Femur (tissue), 1 donor: ENCODE data around the gene INSYN2A.

Experiments used
- DNase-seq: peaks from one replicate; pipeline ENCODE4 v3.0.0-alpha.2; 2017

Gene INSYN2A

GRCh38 chr10:127194599-127194998, 1.8 kb downstream of the INSYN2A start:
- no peak for DNase-seq

- DNase-seq, result no peak
Measured at GRCh38 chr10:127194111-127194510, 2.3 kb downstream of the INSYN2A start.

- no peak for DNase-seq
Measured at GRCh38 chr10:127193125-127193524, 3.3 kb downstream of the INSYN2A start.

GRCh38 chr10:127190427-127190826, 6.0 kb downstream of the INSYN2A start:
- DNase-seq, result no peak

- DNase-seq, result no peak
Measured at GRCh38 chr10:127189226-127189625, 7.2 kb downstream of the INSYN2A start.

DNA sequence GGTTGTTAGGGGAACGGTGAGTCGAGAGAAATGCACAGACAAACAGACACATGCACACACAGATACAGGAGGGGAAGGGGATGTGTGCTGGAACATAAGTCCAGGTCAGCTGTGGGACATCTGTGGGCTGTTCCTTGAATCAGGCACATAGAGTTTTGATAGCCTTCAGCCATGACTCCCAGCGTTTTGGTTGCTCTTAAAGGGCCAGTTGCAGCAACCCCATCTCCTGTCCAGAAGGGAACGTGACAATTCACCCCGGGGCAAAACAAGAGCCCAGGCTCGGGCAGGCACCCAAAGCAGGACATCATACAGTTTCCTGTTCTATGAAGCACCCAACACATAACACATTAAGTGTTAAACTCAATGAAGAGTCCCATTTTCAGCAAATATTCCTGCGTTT, 9.6 kb downstream of the INSYN2A start:
- no peak for DNase-seq

GRCh38 chr10:127184582-127184981, 11.8 kb downstream of the INSYN2A start:
- DNase-seq, result no peak

- DNase-seq, result no peak
Measured at GRCh38 chr10:127182161-127182560, 14.2 kb downstream of the INSYN2A start.

GRCh38 chr10:127179612-127180250, 16.7 kb downstream of the INSYN2A start:
- DNase-seq, result no peak

DNA sequence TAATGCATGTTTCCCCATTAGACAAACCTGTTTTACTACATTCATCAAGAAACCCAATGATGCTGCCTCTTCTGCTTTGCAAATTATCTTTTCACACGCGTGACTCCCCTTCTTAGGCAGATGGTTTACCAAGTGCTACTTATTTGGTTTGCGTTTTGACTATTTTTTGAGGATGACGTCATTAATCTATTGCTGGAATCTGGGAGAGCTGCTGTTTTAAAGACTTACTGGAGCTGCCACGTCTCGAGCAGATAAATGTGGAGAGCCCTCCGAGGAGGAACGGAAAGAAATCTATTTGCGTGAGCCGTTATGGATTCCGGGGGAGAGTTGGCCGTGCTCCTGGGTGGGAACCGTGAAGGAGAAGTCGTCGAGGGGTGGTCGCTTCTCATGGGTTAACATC, 19.7 kb downstream of the INSYN2A start:
- DNase-seq, result no peak

DNA sequence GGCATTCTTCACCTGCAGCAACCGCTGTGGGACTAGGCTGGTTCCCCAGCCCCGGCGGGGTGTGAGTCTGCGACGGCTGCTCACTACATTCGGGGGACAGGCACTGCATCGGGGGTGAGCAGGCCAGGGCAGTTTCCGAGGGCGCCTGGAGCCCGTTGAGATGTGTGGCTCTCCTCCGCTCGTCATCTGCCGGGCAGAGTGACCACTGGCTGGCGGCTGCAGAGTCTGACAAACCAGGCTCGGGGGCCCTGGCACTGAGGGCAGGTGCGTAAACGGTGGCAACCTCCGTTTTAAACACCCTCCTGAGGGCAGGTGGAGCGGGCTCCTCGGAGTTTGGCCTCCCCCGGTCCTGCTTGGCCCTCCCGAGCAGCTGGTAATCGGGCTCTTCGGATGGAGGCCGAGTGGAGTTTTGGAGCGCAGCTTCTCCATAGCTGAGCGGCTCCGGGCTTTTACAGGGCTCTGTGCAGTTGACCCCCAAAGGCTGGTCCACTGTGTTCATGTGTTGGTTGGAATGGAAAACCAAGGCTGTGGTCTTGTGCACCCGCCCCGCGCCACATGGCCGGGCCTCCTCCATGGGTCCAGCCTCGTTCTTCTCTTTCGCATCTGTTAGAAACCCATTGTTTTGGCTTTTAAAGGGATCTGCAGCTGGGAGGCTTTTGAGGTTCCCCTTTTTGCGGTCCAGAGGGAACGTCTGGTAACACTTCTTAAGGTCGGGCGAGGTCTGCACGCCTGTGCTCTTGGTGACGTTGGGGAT, 20.9 kb downstream of the INSYN2A start:
- DNase-seq, result no peak

- DNase-seq, result no peak
Measured at GRCh38 chr10:127174866-127175265, 21.5 kb downstream of the INSYN2A start.

DNA sequence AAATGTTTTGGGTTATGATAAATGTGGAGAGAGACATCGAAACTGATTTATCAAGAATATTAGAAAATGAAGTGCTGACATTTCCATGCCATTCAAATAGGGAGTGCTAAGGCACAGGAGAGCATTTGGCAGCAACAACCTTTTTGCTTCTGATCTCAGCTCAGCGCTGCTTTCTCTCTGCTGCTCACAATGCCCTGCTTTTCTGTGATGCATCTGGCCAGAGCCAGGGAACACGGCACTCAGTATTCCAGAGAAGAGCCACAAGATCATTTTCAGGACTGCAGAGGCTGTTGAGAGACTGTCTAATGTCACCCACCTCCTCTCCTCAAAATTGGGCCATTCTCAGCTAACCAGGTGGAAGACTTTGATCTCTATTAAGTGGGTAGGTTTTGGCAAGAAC, 28.1 kb downstream of the INSYN2A start:
- no peak for DNase-seq

GRCh38 chr10:127162841-127163240, 33.5 kb downstream of the INSYN2A start:
- no peak for DNase-seq

DNA sequence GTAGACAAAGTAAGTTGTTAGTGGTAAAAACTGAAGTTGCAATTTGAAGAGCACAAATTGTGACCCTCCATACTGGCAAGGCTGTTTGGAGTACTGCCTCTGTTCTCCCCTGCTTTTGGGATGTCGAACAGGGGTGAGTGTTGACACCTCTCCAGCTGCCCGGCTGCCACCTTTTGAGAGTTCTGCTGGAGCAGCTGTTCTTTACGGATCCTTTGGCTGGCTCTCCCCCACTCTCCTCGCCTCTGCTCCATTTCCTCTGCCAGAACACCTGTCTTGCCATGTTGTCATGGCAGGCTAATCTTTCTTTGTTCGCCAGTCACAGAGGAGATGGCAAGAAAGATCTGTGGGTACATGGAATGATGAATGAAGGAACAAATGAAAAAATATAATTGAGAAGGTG, 34.9 kb downstream of the INSYN2A start:
- no peak for DNase-seq

DNA sequence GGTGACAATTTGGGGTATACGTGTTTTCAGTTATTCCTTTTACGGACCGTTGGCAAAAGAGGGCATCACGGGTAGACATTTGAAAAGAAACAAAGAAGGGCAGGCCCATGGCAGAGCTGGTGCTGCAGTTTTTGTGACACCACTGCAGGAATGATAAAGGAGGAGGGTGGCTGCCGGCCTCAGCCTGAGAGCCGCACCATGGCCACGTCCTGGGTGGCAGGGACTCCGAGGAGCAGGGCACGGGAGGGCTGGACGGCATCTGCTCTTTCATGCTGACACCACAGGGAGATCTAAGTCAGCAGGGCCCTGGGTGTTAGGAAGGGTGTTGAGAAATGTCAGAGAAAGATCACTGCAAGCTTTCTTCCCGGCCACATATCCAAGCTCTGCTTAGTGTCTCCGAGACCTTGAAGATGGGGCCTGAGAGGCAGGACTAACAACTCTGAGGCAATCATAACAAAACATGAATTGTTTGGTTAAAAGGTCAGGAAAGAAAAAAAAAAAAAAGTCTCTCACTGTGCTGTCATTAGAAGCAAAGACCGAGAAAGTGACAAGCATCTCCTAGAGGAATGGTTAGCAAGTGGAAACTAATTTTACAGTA, 36.6 kb downstream of the INSYN2A start:
- no peak for DNase-seq

DNA sequence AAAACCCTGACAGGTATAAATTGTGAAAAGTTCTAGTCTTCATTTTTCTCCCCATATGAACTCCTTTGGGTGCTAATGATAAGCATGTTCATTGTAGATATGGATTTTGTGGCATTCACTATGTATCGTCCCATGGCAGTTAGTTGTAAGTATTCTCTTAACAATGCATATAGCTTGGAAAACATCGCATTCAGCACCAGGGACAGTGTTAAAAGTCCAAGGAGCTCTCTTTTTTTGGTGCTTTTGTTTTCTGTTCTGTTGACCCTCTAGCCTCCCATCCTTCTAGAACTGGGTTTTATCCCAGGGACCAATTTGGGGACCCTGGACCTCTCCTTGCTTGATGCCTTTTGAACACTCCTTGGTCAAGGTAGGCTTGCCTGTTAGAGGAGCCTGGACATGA, 37.7 kb downstream of the INSYN2A start:
- DNase-seq, result no peak

- DNase-seq, result no peak
Measured at GRCh38 chr10:127157506-127158200, 38.7 kb downstream of the INSYN2A start.

- no peak for DNase-seq
Measured at GRCh38 chr10:127157089-127157488, 39.3 kb downstream of the INSYN2A start.

DNA sequence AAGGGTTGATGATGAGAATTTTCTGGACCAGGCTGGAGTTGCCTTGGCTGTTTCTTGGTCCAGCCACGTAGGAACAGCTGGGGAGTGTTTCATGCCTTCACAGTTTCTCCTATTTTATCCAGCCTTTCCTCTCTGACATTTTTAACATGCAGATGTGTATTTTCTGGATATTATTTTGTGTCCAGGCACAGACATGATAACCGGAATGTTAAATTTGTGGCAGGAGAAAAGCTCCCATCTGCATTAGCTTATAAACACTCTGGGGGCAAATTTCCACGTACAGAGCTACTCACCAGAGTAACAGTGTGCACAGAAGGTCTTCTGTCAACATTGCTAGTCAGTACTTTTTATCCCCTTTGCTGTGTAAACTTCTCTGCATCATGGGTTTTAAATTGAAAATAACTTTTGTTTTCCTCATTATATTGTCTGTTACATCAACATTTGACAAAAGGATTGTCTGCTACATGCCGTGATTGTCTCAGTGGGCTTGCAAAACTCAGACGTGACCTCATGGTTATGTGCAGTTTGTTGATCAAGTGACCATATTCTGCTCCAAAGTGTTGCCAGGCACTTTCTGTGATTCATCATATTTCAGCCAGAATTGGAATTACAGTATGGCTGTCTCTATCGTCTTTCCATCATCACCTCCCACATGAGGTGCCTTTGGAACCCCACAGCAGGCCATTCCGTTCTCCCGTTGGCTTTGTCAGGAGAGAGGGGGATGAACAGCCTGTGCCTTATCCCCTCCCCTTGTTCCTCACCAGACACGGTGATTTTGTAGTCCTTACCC, 41.4 kb downstream of the INSYN2A start:
- no peak for DNase-seq

DNA sequence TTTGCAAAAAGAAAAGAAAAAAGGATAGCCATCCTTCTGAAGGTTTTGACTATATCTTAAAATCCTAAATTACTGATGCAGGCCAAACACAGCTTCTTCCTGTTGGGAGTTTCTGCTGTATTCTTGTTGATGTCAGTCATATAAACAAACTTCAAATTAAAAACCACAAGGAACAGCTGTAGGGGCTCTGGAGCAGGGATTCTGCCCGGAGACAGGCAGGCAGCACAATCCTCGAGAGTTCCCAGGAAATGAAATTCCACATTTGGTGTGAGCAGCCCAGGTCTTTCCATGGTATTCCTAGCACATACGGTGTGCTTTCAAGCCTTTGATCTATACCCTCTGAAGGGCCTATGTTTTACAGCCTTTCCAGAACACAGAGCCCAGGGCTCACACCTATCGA, 43.2 kb downstream of the INSYN2A start:
- no peak for DNase-seq

GRCh38 chr10:127151981-127152699, 44.3 kb downstream of the INSYN2A start:
- DNase-seq, result no peak
